Measurements from ENCODE around the gene GFI1B.

- no peak for TF ChIP-seq USF1 (CRISPR knock-in tag; IDR thresholded peaks at IDR 0.05)
- no peak for TF ChIP-seq ZNF138 (CRISPR knock-in tag; conservative IDR thresholded peaks at IDR 0.05)
Observed at GRCh38 chr9:132975961-132976360, 2.5 kb upstream of the GFI1B start.

Data from WTC11 (cell line).